ENCODE results near the gene USP3.

- TF ChIP-seq POLR2A (IDR thresholded peaks at IDR 0.05; ENCODE audit: low read depth, low read length) = no peak
- TF ChIP-seq PAX5 (IDR thresholded peaks at IDR 0.05; ENCODE audit: insufficient read depth, low read length, severe bottlenecking) = no peak
- no peak for TF ChIP-seq TAF1 (IDR thresholded peaks at IDR 0.05; ENCODE audit: low read depth, low read length)
- no peak for TF ChIP-seq POLR2AphosphoS5 (IDR thresholded peaks at IDR 0.05; ENCODE audit: low read depth, low read length)
Observed at GRCh38 chr15:63497642-63498467, 6.5 kb upstream of the USP3 start.

Data from GM12891 (cell line).